Astrocyte of the spinal cord (primary cell): ENCODE measurements around the gene KRTAP10-11.

Experiments
- DNase-seq: peaks from one replicate; pipeline ENCODE4 v3.0.0; 2011; ENCODE audit warnings: low read depth, low spot score
- H3K4me3 ChIP-seq: 2 replicates; pipeline ENCODE4 v1.5.1; 2011; ENCODE audit warnings: low read depth, mild to moderate bottlenecking, low read length, moderate library complexity
- in situ Hi-C: cut with HindIII; loops from 2 replicates; pipeline ENCODE4 v1.10.0; 2017; ENCODE audit warnings: low sequenced_read_pairs
- TF ChIP-seq, protein P1 (sequence below): IDR thresholded peaks from 2 replicates; pipeline ENCODE4 v1.5.1; 2012; ENCODE audit warnings: low read depth, mild to moderate bottlenecking, low read length, inconsistent platforms

Gene KRTAP10-11

GRCh38 chr21:44671911-44672310 lies 25.7 kb downstream of the KRTAP10-11 start:
- DNase-seq = no peak
- TF ChIP-seq, protein P1, sequence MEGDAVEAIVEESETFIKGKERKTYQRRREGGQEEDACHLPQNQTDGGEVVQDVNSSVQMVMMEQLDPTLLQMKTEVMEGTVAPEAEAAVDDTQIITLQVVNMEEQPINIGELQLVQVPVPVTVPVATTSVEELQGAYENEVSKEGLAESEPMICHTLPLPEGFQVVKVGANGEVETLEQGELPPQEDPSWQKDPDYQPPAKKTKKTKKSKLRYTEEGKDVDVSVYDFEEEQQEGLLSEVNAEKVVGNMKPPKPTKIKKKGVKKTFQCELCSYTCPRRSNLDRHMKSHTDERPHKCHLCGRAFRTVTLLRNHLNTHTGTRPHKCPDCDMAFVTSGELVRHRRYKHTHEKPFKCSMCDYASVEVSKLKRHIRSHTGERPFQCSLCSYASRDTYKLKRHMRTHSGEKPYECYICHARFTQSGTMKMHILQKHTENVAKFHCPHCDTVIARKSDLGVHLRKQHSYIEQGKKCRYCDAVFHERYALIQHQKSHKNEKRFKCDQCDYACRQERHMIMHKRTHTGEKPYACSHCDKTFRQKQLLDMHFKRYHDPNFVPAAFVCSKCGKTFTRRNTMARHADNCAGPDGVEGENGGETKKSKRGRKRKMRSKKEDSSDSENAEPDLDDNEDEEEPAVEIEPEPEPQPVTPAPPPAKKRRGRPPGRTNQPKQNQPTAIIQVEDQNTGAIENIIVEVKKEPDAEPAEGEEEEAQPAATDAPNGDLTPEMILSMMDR = no peak
- in situ Hi-C loops = no loop called here
- no peak overlapping the region for H3K4me3 ChIP-seq

DNA sequence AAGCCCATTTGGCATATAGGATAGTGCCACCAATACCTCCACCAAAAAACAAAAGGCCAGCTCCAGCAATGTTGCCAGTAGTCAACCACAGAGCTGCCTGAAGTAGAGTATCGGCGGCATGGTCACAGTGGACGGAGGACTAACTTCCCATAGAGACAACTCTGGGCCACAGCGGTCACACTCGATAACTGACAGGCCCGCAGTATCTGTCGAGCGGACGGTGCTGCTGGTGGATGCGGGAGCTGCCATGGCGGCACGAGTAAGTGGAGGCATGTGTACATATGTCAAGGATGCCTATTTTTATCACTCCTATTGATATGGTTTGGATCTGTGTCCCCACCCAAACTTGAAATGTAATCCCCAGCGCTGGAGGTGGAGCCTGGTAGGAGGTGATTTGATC lies 31.7 kb downstream of the KRTAP10-11 start:
- DNase-seq = no peak
- TF ChIP-seq, protein P1 = no peak
- no peak overlapping the region for H3K4me3 ChIP-seq
- in situ Hi-C loops = no loop called here

- TF ChIP-seq, protein P1 = no peak
- H3K4me3 ChIP-seq = no peak overlapping the region
- in situ Hi-C loops = no loop called here
- no peak for DNase-seq
These were observed 34.9 kb downstream of the KRTAP10-11 start for GRCh38 chr21:44681152-44681551.

DNA sequence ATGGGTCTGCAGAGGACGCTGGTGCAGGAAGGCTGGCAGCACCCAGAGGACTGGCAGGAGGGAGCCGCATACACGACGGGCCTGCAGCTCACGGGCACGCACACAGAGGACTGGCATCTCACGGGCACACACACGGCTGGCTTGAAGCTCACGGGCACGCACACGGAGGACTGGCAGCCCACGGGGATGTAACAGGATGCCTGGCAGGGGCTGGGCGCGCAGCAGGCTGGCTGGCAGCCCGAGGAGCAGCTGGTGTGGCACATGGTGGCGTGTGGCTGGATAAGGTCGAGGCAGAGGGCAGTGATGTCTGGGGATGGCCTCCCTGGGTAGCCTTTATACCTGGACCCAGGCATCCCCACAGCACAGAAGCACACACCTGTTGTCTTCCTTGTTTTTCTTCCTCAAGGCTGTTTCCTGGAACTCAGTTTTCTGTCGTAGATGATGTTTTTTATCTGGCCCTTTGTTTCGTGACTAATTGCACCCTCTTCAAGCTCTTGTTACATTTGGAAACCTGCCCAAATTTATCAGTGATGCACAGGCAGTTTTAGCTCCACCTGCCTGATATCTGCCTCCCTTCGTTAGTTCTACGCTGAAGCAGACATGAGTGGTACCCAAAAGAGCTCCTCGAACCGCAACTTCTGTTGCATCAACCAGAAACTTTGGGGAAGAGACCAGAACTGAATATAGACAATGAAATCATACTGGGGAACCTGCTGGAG lies 35.8 kb downstream of the KRTAP10-11 start, which contains the start of gene KRTAP12-1:
KRTAP12-1 (minus strand) TSS at position 303 of the 719 bp plus-strand sequence; CDS start at position 263, 40 bp downstream.
- H3K4me3 ChIP-seq = no peak within 1 kb of the TSS
- no peak for DNase-seq
- TF ChIP-seq, protein P1 = no peak
- in situ Hi-C loops = no loop called here

DNA sequence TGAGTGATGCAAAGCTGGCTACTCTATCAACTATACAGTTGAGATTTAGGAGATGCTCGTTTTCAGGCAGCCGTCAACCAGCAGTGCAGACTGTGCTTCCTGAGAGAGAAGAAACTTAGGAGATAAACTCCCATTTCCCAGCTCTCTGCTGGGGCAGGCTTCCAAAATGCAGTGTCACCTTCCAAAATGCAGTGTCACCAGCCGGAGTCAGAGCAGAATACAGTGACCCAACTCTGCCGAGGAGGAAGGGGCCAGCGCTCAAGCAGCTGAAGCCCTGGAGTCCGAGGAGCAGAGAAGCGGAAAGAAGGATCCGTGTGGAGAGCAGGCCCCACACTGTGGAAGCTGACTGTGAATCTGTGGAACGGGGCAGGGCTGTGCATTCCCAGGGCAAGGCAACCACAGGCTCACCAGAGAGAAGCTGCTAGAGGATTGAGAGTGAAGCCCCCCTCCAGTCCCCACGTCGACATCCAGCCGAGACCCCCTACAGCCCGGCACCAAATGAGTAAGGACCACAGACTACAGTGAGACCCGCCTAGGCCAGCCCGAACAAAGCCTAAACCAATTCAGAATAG lies 36.5 kb downstream of the KRTAP10-11 start:
- no peak overlapping the region for H3K4me3 ChIP-seq
- in situ Hi-C loops = no loop called here
- TF ChIP-seq, protein P1 = no peak
- DNase-seq = no peak

GRCh38 chr21:44684077-44684476 lies 37.9 kb downstream of the KRTAP10-11 start:
- no peak for DNase-seq
- no peak overlapping the region for H3K4me3 ChIP-seq
- in situ Hi-C loops = no loop called here
- TF ChIP-seq, protein P1 = no peak
